PC-3 (cell line): ENCODE data around the gene IFNG. TPM values are rescaled to one million over a fixed set of nuclear protein-coding genes. Genes with fewer than 3 reads are reported as not detected.

ENCODE experiments used
- ATAC-seq: fragments of 200-7000 bp; cut with Tn5 transposase; 2 replicates; pipeline ENCODE4 v1.9.1; 2020; ENCODE audit warnings: mild to moderate bottlenecking, moderate library complexity
- BruUV-seq: library from RNA; stranded (reverse); fragments of 400-500 nt; replicated peaks from 2 replicates; lab custom pipeline; 2021; lab: Mats Ljungman, UMichigan
- CTCF ChIA-PET: fragments of 300-600 bp; sonication (Branson Sonifier 250); formaldehyde crosslinking; loops from one replicate; lab custom pipeline; 2022; ENCODE audit warnings: antibody characterized with exemption; lab: Charles Lee
- POLR2A ChIA-PET: fragments of 300-600 bp; sonication (Branson Sonifier 250); formaldehyde crosslinking; loops from one replicate; lab custom pipeline; 2022; ENCODE audit warnings: antibody characterized with exemption; ENCODE audit not compliant: unreplicated experiment; lab: Charles Lee
- DNase-seq: peaks from one replicate; pipeline ENCODE4 v3.0.0-alpha.2; 2015
- H2AFZ ChIP-seq: fragments of 300-600 bp; sonication (generic); 2 replicates; pipeline ENCODE4 v1.6.0; 2016; ENCODE audit warnings: antibody characterized with exemption, low read length
- H3F3A ChIP-seq: fragments of 300-600 bp; sonication (generic); one replicate; pipeline ENCODE4 v1.6.0; 2017; ENCODE audit warnings: antibody characterized with exemption, low read length, control low read depth, mild to moderate bottlenecking; ENCODE audit not compliant: unreplicated experiment
- H3K27ac ChIP-seq: fragments of 300-600 bp; sonication (generic); 2 replicates; pipeline ENCODE4 v1.5.1; 2016; ENCODE audit warnings: mild to moderate bottlenecking, low read length
- H3K27me3 ChIP-seq: fragments of 300-600 bp; sonication (generic); 2 replicates; pipeline ENCODE4 v1.6.1; 2016; ENCODE audit warnings: low read length, mixed read lengths
- H3K36me3 ChIP-seq: fragments of 300-600 bp; sonication (generic); 2 replicates; pipeline ENCODE4 v1.6.1; 2016; ENCODE audit warnings: low read depth, mixed run types, low read length, mixed read lengths
- H3K4me1 ChIP-seq: fragments of 300-600 bp; sonication (generic); 2 replicates; pipeline ENCODE4 v1.5.1; 2016; ENCODE audit warnings: low read length; ENCODE audit not compliant: insufficient read depth
- H3K4me2 ChIP-seq: fragments of 300-600 bp; sonication (generic); 2 replicates; pipeline ENCODE4 v1.6.0; 2016; ENCODE audit warnings: low read length
- H3K4me3 ChIP-seq: fragments of 300-600 bp; sonication (generic); 2 replicates; pipeline ENCODE4 v1.5.1; 2016; ENCODE audit warnings: mild to moderate bottlenecking, low read length, mixed read lengths
- H3K79me2 ChIP-seq: fragments of 300-600 bp; sonication (generic); 2 replicates; pipeline ENCODE4 v1.6.1; 2017; ENCODE audit warnings: low read length, mixed read lengths
- H3K9ac ChIP-seq: fragments of 300-600 bp; sonication (generic); 2 replicates; pipeline ENCODE4 v1.6.0; 2016; ENCODE audit warnings: mild to moderate bottlenecking, low read length
- H3K9me2 ChIP-seq: fragments of 300-600 bp; sonication (generic); replicated peaks from 2 replicates; pipeline ENCODE4 v1.6.1; 2016; ENCODE audit warnings: mixed run types, low read length, mixed read lengths
- H3K9me3 ChIP-seq: fragments of 300-600 bp; sonication (generic); 2 replicates; pipeline ENCODE4 v1.6.1; 2016; ENCODE audit warnings: low read length, mixed read lengths
- H4K20me1 ChIP-seq: fragments of 300-600 bp; sonication (generic); 2 replicates; pipeline ENCODE4 v1.6.1; 2016; ENCODE audit warnings: low read length, mixed read lengths
- EZH2 ChIP-seq: fragments of 300-600 bp; sonication (generic); IDR thresholded peaks from one replicate; pipeline ENCODE4 v1.6.1; 2017; ENCODE audit warnings: antibody characterized with exemption, mild to moderate bottlenecking, low read length; ENCODE audit not compliant: unreplicated experiment
- EZH2phosphoT487 ChIP-seq: fragments of 300-600 bp; sonication (generic); IDR thresholded peaks from 2 replicates; pipeline ENCODE4 v1.6.1; 2018; ENCODE audit warnings: mild to moderate bottlenecking, antibody characterized with exemption, low read length, borderline replicate concordance
- intact Hi-C: fragments of 100-400 bp; cut with micrococcal nuclease; formaldehyde crosslinking; loops from 2 replicates; pipeline ENCODE4 v1.9.0; 2023
- total RNA-seq: library from RNA; depleted of rRNA; stranded (reverse); fragments of >200 nt; gene quantifications from 2 replicates; pipeline ENCODE4 v1.2.3, GENCODE V29; 2014
- TF ChIP-seq, protein P1 (sequence below): fragments of 300-600 bp; sonication (generic); conservative IDR thresholded peaks from 2 replicates; pipeline ENCODE4 v1.5.1; 2017; ENCODE audit warnings: antibody characterized with exemption, low read depth, mild to moderate bottlenecking, low read length

Gene IFNG
- total RNA-seq, 1 experiment from 2014 or later = not detected

DNA sequence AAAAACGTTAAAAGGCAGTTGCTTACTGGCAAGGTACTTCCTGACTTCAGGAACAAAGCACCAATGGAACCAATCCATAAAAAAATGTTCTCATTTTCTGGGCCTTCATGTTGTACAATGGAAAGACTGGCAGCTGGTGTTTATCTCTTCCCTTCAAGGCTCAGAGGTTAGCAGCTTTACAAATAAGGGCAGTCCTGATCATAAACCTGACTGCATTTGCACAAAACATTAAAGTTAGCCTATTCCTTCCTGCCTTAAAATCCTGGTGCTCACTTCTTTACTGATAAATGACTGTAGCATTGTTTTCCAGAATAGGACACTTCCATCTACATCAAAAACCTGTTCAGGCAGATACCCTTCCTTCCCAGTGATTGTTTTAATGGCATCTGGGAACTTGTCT is 46.9 kb upstream of the IFNG start:
- H3K36me3 ChIP-seq = no peaks in the 10 kb centered on the region
- no peaks in the 10 kb centered on the region for H3K9me3 ChIP-seq
- no peaks in the 10 kb centered on the region for H3K79me2 ChIP-seq
- H3K4me1 ChIP-seq = no peaks in the 10 kb centered on the region
- no peak overlapping the region for H3K4me3 ChIP-seq
- TF ChIP-seq EZH2 (no peak), EZH2phosphoT487 (no peak)
- TF ChIP-seq, protein P1, sequence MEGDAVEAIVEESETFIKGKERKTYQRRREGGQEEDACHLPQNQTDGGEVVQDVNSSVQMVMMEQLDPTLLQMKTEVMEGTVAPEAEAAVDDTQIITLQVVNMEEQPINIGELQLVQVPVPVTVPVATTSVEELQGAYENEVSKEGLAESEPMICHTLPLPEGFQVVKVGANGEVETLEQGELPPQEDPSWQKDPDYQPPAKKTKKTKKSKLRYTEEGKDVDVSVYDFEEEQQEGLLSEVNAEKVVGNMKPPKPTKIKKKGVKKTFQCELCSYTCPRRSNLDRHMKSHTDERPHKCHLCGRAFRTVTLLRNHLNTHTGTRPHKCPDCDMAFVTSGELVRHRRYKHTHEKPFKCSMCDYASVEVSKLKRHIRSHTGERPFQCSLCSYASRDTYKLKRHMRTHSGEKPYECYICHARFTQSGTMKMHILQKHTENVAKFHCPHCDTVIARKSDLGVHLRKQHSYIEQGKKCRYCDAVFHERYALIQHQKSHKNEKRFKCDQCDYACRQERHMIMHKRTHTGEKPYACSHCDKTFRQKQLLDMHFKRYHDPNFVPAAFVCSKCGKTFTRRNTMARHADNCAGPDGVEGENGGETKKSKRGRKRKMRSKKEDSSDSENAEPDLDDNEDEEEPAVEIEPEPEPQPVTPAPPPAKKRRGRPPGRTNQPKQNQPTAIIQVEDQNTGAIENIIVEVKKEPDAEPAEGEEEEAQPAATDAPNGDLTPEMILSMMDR = no peak
- no peaks in the 10 kb centered on the region for H4K20me1 ChIP-seq
- no peaks in the 10 kb centered on the region for H3K9me2 ChIP-seq
- CTCF ChIA-PET = no interaction called here
- no peaks in the 10 kb centered on the region for H3F3A ChIP-seq
- H3K9ac ChIP-seq = no peak overlapping the region
- DNase-seq (no peak), ATAC-seq (no peak)
- no TSS peak for BruUV-seq
- peaks cover 79% of the 10 kb centered on the region for H3K27me3 ChIP-seq
- H3K27ac ChIP-seq = no peak overlapping the region
- intact Hi-C loops = no loop called here
- no peak overlapping the region for H2AFZ ChIP-seq
- POLR2A ChIA-PET = interaction anchor here (0.6 kb wide), 1 partner anchor 113 kb away, joined by 3 read pairs; no protein-coding TSS in a partner anchor
- H3K4me2 ChIP-seq = no peak overlapping the region

DNA sequence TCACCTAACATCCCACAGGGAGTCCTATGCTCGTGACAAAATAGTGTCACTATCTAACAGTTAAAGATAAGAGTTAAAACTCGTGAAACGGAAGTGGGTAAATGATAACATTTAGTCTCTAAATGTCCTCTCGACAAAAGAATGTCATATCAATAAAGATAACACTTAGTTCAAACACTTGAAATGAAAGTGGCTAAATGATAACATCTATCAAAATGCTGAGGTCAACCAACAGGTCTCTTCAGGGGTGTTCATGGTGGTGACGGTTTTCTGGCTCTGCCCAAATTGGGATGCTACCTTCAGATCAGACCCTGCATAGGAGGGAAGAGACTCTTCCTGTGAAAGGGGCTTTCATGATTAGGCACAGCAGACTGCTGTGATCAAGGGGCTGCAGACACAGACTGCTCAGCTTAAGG is 43.9 kb upstream of the IFNG start:
- Histone ChIP-seq H3K9ac (no peak overlapping the region), H3K4me2 (no peak overlapping the region), H3K9me3 (no peaks in the 10 kb centered on the region), H3K27ac (no peak overlapping the region), H2AFZ (no peak overlapping the region), H3K4me1 (no peaks in the 10 kb centered on the region), H4K20me1 (no peaks in the 10 kb centered on the region), H3F3A (no peaks in the 10 kb centered on the region), H3K4me3 (no peak overlapping the region), H3K27me3 (peaks cover 73% of the 10 kb centered on the region), H3K79me2 (no peaks in the 10 kb centered on the region), H3K9me2 (no peaks in the 10 kb centered on the region), H3K36me3 (no peaks in the 10 kb centered on the region)
- POLR2A ChIA-PET = no interaction called here
- ATAC-seq = no peak
- CTCF ChIA-PET = no interaction called here
- no TSS peak for BruUV-seq
- no peak for DNase-seq
- intact Hi-C loops = no loop called here
- TF ChIP-seq EZH2phosphoT487 (no peak), EZH2 (no peak)
- TF ChIP-seq, protein P1 = no peak

DNA sequence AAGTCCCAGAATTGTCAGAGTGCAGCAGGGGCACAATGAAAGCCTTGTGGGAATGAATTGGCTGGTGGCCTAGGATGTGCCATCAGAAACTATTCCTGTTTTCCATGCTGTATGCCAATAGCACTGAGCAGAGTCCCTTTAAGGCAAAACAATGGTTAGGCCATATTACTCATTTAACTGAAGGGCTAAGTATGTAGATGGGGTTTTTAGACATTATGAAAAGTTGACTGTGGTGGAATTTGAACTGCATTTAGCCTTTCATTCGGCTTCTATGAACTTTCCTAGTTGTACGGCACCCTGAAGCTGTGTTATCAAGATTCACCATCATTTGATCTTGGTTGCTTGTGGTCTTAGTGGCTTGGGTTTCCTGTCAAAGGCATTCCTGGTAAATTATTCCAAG is 41.3 kb upstream of the IFNG start:
- Histone ChIP-seq H3K36me3 (no peaks in the 10 kb centered on the region), H3K9me3 (no peaks in the 10 kb centered on the region), H3K4me2 (no peak overlapping the region), H3K4me1 (no peaks in the 10 kb centered on the region), H3K4me3 (no peak overlapping the region), H3K27ac (no peak overlapping the region), H2AFZ (no peak overlapping the region), H3K9me2 (no peaks in the 10 kb centered on the region), H3K27me3 (peaks cover 69% of the 10 kb centered on the region), H3F3A (no peaks in the 10 kb centered on the region), H4K20me1 (no peaks in the 10 kb centered on the region), H3K9ac (no peak overlapping the region), H3K79me2 (no peaks in the 10 kb centered on the region)
- intact Hi-C loops = no loop called here
- ChIA-PET POLR2A (no interaction called here), CTCF (no interaction called here)
- no peak for TF ChIP-seq EZH2phosphoT487
- BruUV-seq = no TSS peak
- no peak for DNase-seq
- no peak for ATAC-seq
